ENCODE measurements around the gene PRDX2. TPM values are rescaled to one million over a fixed set of nuclear protein-coding genes. Genes with fewer than 3 reads are reported as not detected.

Gene PRDX2
- total RNA-seq, 4 donors from 2014 or later = 166 to 496 (median 328) TPM

GRCh38 chr19:12785431-12786031 lies 16.1 kb downstream of the PRDX2 start:
- peak in 1 of 2 donors; percentile 9 for DNase-seq
- Histone ChIP-seq H3K27ac (peak overlapping the region; percentile 96 to 99 (median 96)), H3K27me3 (no peaks in the 10 kb centered on the region), H3K36me3 (no peaks in the 10 kb centered on the region), H3K4me3 (replicated peaks in 1 of 3) (no peak overlapping the region), H3K9me3 (no peaks in the 10 kb centered on the region), H3K4me1 (peaks cover 61 to 72% of the 10 kb centered on the region in 2 donors)
- TF ChIP-seq CTCF (IDR thresholded peaks at IDR 0.05) (no peak), POLR2A (IDR thresholded peaks at IDR 0.05) (no peak)
- WGBS, 2 donors = 74 to 88% methylated on average over 4 of the region's 4 CpGs
- intact Hi-C loops (cut with DNase I) = no loop called here

- no peak overlapping the region for H3K4me3 ChIP-seq (replicated peaks in 1 of 3)
Observed at GRCh38 chr19:12784871-12785430, 16.6 kb downstream of the PRDX2 start.

GRCh38 chr19:12784394-12784870 lies 17.2 kb downstream of the PRDX2 start:
- no peaks in the 10 kb centered on the region for H3K9me3 ChIP-seq
- DNase-seq = no peak
- 67 to 73% methylated on average over 10 of the region's 10 CpGs for WGBS, 2 donors
- H3K27ac ChIP-seq = peak overlapping the region; percentile 96 to 99 (median 96)
- H3K27me3 ChIP-seq = no peaks in the 10 kb centered on the region
- intact Hi-C loops (cut with DNase I) = no loop called here
- H3K4me3 ChIP-seq (replicated peaks in 1 of 3) = no peak overlapping the region
- H3K4me1 ChIP-seq = peaks cover 60 to 79% of the 10 kb centered on the region in 2 donors
- H3K36me3 ChIP-seq = no peaks in the 10 kb centered on the region
- TF ChIP-seq CTCF (IDR thresholded peaks at IDR 0.05) = no peak
- TF ChIP-seq POLR2A (IDR thresholded peaks at IDR 0.05) = no peak

More at GRCh38 chr19:12784871-12785430, 16.6 kb downstream of the PRDX2 start:
- Histone ChIP-seq H3K27me3 (no peaks in the 10 kb centered on the region), H3K9me3 (no peaks in the 10 kb centered on the region), H3K4me1 (peaks cover 58 to 74% of the 10 kb centered on the region in 2 donors), H3K27ac (peak overlapping the region; percentile 96 to 99 (median 96)), H3K36me3 (no peaks in the 10 kb centered on the region)
- no peak for TF ChIP-seq POLR2A (IDR thresholded peaks at IDR 0.05)
- no peak for TF ChIP-seq CTCF (IDR thresholded peaks at IDR 0.05)
- WGBS, 2 donors = 71 to 75% methylated on average over 4 to 5 of the region's 5 CpGs
- no peak for DNase-seq
- intact Hi-C loops (cut with DNase I) = no loop called here

- H3K27ac ChIP-seq = peak overlapping the region; percentile 96 to 99 (median 96)
- TF ChIP-seq POLR2A (IDR thresholded peaks at IDR 0.05) (no peak), CTCF (IDR thresholded peaks at IDR 0.05) (no peak)
- H3K9me3 ChIP-seq = no peaks in the 10 kb centered on the region
- peaks cover 61 to 80% of the 10 kb centered on the region in 2 donors for H3K4me1 ChIP-seq
- DNase-seq = peak; percentile 61 to 75
- H3K27me3 ChIP-seq = no peaks in the 10 kb centered on the region
- H3K36me3 ChIP-seq = no peaks in the 10 kb centered on the region
- WGBS, 2 donors = 11 to 24% methylated on average over 3 to 6 of the region's 19 CpGs
- H3K4me3 ChIP-seq (replicated peaks in 1 of 3) = no peak overlapping the region
- intact Hi-C loops (cut with DNase I) = no loop called here
Observed at GRCh38 chr19:12783849-12784393, 17.7 kb downstream of the PRDX2 start.

All from thyroid gland (tissue), 4 donors.